GM19468 (cell line): ENCODE data around the gene RAB4B.
"Not testable (repeated sequence)": the region's sequence is repeated elsewhere in the genome, so short reads cannot be mapped to it uniquely, and the experiment has no call there.

Experiments used
- ATAC-seq: cut with Tn5 transposase; IDR thresholded peaks from one replicate; pipeline ENCODE4 v1.9.1; 2021; ENCODE audit warnings: mild to moderate bottlenecking, moderate library complexity, moderate number of reproducible peaks; ENCODE audit not compliant: unreplicated experiment; ENCODE audit errors: extremely low read depth

RAB4B gene

GRCh38 chr19:40836754-40837429, 58.8 kb downstream of the RAB4B start:
- no peak for ATAC-seq

- not testable (repeated sequence) for ATAC-seq
Measured at GRCh38 chr19:40838477-40838876, 60.4 kb downstream of the RAB4B start.

GRCh38 chr19:40842012-40842411, 64.0 kb downstream of the RAB4B start:
- ATAC-seq: not testable (repeated sequence)

GRCh38 chr19:40842997-40843652, 65.1 kb downstream of the RAB4B start:
- not testable (repeated sequence) for ATAC-seq

- not testable (repeated sequence) for ATAC-seq
Measured at GRCh38 chr19:40843653-40844052, 65.6 kb downstream of the RAB4B start.
